Stimulated activated naive CD4-positive, alpha-beta T cell (primary cell): ENCODE measurements around the gene UBE2C.

Source experiments
- DNase-seq, 6 experiments: peaks; one replicate each; lab custom pipeline; 2025; lab: John Stamatoyannopoulos, UW

Gene UBE2C

DNA sequence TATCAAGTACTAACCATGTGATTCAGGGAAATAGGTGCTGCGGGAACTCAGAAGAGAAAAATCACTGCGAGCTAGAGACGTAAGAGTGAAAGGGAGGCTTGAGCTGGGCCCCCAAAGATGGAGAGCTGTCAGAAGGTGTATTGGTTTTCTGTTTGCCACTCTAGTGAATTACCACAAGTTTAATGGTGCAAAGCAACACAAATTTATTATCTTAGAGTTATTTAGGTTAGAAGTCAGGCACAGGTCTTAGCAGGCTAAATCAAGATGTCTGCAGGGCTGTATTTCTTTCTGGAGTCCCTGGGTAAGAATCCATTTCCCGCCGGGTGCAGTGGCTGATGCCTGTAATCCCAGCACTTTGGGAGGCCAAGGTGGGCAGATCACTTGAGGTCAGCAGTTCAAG is 47.5 kb downstream of the UBE2C start:
- DNase-seq: no peak

DNA sequence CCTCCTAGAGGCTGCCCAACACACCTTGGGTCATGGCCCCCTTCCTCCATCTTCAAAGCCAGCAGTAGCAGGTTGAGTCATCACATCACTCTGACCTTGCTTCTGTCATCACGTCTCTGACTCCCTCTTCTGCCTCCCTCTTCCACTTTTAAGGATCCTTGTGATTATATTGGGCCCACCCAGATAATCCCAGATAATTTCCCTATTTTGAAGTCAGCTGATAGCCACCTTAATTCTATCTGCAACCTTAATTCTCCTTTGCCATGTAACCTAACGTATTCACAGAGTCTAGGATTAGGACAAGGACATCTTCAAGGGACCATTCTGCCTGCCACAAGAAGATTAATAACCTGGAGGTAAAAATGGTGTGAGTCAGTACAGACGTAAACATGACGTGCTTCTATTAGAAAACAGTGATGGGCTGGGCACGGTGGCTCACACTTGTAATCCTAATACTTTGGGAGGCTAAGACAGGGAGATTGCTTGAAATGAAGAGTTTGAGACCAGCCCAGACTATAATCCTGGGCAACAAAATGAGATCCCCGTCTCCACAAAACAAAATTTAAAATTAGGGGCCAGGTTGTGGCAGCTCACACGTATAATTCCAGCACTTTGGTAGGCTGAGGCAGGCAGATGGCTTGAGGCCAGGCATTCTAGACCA is 48.2 kb downstream of the UBE2C start:
- no peak for DNase-seq

DNA sequence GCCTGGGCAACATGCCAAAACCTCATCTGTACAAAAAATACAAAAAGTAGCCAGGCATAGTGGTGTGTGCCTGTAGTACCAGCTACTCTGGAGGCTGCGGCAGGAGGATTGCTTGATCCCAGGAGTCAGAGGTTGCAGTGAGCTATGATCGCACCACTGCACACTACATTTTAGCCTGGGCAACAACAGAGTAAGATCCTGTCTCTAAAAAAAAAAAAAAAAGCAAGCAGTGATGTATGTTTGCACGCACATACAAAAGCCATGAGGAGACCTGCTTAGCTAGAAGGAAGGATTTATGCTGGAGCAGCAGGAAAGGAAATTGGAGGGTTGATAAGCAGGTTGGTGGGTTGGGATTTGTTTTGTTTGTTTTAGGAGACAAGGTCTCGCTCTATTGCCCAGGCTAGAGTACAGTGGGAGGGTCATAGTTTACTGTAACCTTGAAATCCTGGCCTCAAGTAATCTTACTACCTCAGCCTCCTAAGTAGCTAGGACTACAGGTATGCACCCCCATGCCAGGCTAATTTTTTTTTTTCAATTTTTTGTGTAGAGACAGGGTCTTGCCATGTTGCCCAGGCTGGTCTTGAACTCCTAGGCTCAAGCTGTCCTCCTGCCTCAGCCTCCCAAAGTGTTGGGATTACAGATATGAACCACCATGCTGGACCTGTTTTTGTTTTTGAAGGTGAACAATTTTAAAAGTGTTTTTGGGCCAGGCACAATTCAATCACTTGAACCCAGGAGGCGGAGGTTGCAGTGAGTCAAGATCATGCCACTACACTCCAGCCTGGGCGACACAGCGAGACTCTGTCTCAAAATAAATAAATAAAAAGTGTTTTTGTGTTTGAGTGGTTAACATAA is 49.0 kb downstream of the UBE2C start:
- no peak for DNase-seq

DNA sequence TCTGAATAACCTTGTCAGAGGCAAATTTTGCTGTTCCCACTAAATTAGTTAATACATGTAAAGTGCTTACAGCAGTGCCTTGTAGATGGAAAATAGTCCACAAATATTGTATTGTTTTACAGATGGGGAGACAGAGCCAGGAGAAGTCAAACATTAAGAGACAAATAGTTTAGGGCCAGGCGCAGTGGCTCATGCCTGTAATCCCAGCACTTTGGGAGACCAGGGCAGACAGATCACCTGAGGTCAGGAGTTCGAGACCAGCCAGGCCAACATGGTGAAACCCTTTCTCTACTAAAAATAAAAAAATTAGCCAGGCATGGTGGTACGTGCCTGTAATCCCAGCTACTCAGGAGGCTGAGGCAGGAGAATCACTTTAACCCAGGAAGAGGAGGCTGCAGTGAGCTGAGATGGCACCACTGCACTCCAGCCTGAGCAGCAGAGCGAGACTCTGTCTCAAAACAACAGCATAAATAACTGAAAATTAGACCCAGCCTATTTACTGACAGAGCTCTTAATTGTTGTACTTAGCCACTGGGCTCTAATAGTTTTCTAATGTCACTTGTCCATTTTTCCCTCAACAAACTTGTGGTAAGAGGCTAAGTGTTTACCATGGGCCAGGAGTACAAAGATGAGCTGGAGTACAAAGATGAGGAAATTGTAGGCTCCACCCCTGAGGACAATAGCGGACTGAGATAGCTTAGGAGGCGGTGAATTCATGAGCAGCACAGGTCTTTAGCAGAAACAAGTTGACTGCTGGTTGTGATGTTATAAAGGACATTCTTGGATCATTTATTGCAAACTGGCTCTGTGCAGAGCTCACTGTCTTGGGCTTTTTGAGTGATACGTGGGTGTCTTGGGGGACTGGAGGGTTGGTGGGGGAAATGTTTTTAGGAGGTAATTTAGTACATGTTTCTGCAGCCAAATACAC is 51.4 kb downstream of the UBE2C start:
- no peak for DNase-seq

DNA sequence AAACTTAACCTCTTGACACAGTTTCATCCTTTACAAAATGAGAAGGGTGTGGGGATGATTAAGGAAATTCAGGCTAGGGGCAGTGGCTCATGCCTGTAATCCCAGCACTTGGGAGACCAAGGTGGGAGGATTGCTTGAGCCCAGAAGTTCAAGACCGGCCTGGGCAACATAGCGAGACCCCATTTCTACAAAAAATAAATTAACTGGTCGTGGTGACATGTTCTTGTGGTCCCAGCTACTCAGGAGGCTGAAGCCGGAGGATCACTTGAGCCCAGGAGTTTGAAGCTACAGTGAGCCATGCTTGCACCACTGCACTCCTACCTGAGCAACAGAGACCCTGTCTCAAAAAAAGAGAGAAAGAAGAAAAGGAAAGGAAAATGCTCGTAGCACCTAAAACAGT is 54.0 kb downstream of the UBE2C start:
- DNase-seq: no peak
